ENCODE data around the gene STX1B. TPM values are rescaled to one million over a fixed set of nuclear protein-coding genes. Genes with fewer than 3 reads are reported as not detected.
A peak's percentile ranks its signal among the peaks of the same experiment; 100 is the strongest.

Gene STX1B
- total RNA-seq, 2 experiments from 2014 or later, result 0.47 to 2.1 TPM

- CTCF ChIA-PET (ENCODE audit: unreplicated experiment), result no interaction called here
- TF ChIP-seq CTCF (conservative IDR thresholded peaks at IDR 0.05; ENCODE audit: low read length) (no peak), EZH2phosphoT487 (IDR thresholded peaks at IDR 0.05; ENCODE audit: borderline replicate concordance, low read depth, low read length) (no peak)
- Histone ChIP-seq H3K9me2 (ENCODE audit: insufficient read depth, low read length) (no peaks in the 10 kb centered on the region), H4K20me1 (ENCODE audit: insufficient read depth, low read length) (no peaks in the 10 kb centered on the region), H3K4me3 (ENCODE audit: low read depth, low read length, poor library complexity, severe bottlenecking) (no peak overlapping the region), H3K4me1 (ENCODE audit: insufficient read depth, low read length, poor library complexity, severe bottlenecking) (no peaks in the 10 kb centered on the region), H3K9me3 (ENCODE audit: low read length) (no peaks in the 10 kb centered on the region), H2AFZ (ENCODE audit: low read length) (no peak overlapping the region), H3K36me3 (ENCODE audit: insufficient read depth, low read length) (peaks cover 90% of the 10 kb centered on the region), H3K4me2 (ENCODE audit: low read length) (no peak overlapping the region), H3K27ac (ENCODE audit: low read depth, low read length, poor library complexity, severe bottlenecking) (no peak overlapping the region), H3K79me2 (ENCODE audit: insufficient read depth, low read depth, low read length) (no peaks in the 10 kb centered on the region)
- intact Hi-C loops (cut with micrococcal nuclease; ENCODE audit: unreplicated experiment), result loop anchor here (10.0 kb wide), 1 partner anchor 315 kb away; no protein-coding TSS in a partner anchor
- no TSS peak for BruUV-seq (replicated peaks)
- DNase-seq (ENCODE audit: low spot score), result no peak
- POLR2A ChIA-PET, result no interaction called here
Measured at GRCh38 chr16:30980023-30980371, 30.4 kb downstream of the STX1B start.

GRCh38 chr16:30979170-30980022 is 31.0 kb downstream of the STX1B start:
- Histone ChIP-seq H4K20me1 (ENCODE audit: insufficient read depth, low read length) (no peaks in the 10 kb centered on the region), H3K79me2 (ENCODE audit: insufficient read depth, low read depth, low read length) (no peaks in the 10 kb centered on the region), H2AFZ (ENCODE audit: low read length) (no peak overlapping the region), H3K9me3 (ENCODE audit: low read length) (no peaks in the 10 kb centered on the region), H3K27ac (ENCODE audit: low read depth, low read length, poor library complexity, severe bottlenecking) (no peak overlapping the region), H3K4me2 (ENCODE audit: low read length) (no peak overlapping the region), H3K36me3 (ENCODE audit: insufficient read depth, low read length) (peaks cover 91% of the 10 kb centered on the region), H3K9me2 (ENCODE audit: insufficient read depth, low read length) (no peaks in the 10 kb centered on the region), H3K4me3 (ENCODE audit: low read depth, low read length, poor library complexity, severe bottlenecking) (no peak overlapping the region), H3K4me1 (ENCODE audit: insufficient read depth, low read length, poor library complexity, severe bottlenecking) (no peaks in the 10 kb centered on the region)
- CTCF ChIA-PET (ENCODE audit: unreplicated experiment), result no interaction called here
- POLR2A ChIA-PET, result no interaction called here
- no peak for DNase-seq (ENCODE audit: low spot score)
- intact Hi-C loops (cut with micrococcal nuclease; ENCODE audit: unreplicated experiment), result loop anchor here (10.0 kb wide), 1 partner anchor 315 kb away; no protein-coding TSS in a partner anchor
- BruUV-seq (replicated peaks), result no TSS peak
- no peak for TF ChIP-seq CTCF (conservative IDR thresholded peaks at IDR 0.05; ENCODE audit: low read length)
- TF ChIP-seq EZH2phosphoT487 (IDR thresholded peaks at IDR 0.05; ENCODE audit: borderline replicate concordance, low read depth, low read length), result no peak

DNA sequence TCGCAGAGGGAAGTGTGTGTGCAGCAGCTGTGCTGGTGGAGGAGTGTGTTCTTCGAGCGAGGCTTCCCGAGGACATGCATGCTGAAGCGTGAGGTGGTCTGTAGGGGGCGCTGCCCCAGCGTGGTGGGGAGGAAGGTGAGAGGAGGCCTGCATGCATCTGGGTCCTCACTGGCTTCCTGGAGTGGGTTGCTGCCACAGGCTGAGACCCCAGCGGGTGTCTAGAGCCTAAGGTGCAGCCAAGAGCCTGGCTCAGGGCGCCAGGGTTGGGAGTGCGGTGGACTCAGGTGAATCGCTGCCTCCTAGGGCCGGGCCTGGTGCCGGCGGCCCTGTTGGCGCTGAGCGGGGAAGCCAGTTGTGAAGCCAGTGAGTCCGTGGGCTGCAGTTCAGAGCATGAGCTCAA is 32.9 kb downstream of the STX1B start:
- CTCF ChIA-PET (ENCODE audit: unreplicated experiment), result no interaction called here
- BruUV-seq (replicated peaks), result no TSS peak
- intact Hi-C loops (cut with micrococcal nuclease; ENCODE audit: unreplicated experiment), result no loop called here
- Histone ChIP-seq H2AFZ (ENCODE audit: low read length) (no peak overlapping the region), H3K79me2 (ENCODE audit: insufficient read depth, low read depth, low read length) (no peaks in the 10 kb centered on the region), H3K9me3 (ENCODE audit: low read length) (no peaks in the 10 kb centered on the region), H3K27ac (ENCODE audit: low read depth, low read length, poor library complexity, severe bottlenecking) (no peak overlapping the region), H3K36me3 (ENCODE audit: insufficient read depth, low read length) (peaks cover 91% of the 10 kb centered on the region), H4K20me1 (ENCODE audit: insufficient read depth, low read length) (no peaks in the 10 kb centered on the region), H3K4me1 (ENCODE audit: insufficient read depth, low read length, poor library complexity, severe bottlenecking) (no peaks in the 10 kb centered on the region), H3K9me2 (ENCODE audit: insufficient read depth, low read length) (no peaks in the 10 kb centered on the region), H3K4me2 (ENCODE audit: low read length) (no peak overlapping the region), H3K4me3 (ENCODE audit: low read depth, low read length, poor library complexity, severe bottlenecking) (no peak overlapping the region)
- TF ChIP-seq EZH2phosphoT487 (IDR thresholded peaks at IDR 0.05; ENCODE audit: borderline replicate concordance, low read depth, low read length), result no peak
- TF ChIP-seq CTCF (conservative IDR thresholded peaks at IDR 0.05; ENCODE audit: low read length), result peak; percentile 72
- no peak for DNase-seq (ENCODE audit: low spot score)
- POLR2A ChIA-PET, result no interaction called here
